ENCODE results near the gene ZDHHC14. TPM values are rescaled to one million over a fixed set of nuclear protein-coding genes. Genes with fewer than 3 reads are reported as not detected.

The ZDHHC14 gene
- total RNA-seq, 1 experiment from 2014 or later = 4.9 TPM

GRCh38 chr6:157608221-157609075, 227.5 kb downstream of the ZDHHC14 start:
- TF ChIP-seq EZH2 (IDR thresholded peaks at IDR 0.05; ENCODE audit: low read length, unreplicated experiment) (no peak), EZH2phosphoT487 (IDR thresholded peaks at IDR 0.05; ENCODE audit: borderline replicate concordance, low read length) (no peak)
- TF ChIP-seq, protein P1, sequence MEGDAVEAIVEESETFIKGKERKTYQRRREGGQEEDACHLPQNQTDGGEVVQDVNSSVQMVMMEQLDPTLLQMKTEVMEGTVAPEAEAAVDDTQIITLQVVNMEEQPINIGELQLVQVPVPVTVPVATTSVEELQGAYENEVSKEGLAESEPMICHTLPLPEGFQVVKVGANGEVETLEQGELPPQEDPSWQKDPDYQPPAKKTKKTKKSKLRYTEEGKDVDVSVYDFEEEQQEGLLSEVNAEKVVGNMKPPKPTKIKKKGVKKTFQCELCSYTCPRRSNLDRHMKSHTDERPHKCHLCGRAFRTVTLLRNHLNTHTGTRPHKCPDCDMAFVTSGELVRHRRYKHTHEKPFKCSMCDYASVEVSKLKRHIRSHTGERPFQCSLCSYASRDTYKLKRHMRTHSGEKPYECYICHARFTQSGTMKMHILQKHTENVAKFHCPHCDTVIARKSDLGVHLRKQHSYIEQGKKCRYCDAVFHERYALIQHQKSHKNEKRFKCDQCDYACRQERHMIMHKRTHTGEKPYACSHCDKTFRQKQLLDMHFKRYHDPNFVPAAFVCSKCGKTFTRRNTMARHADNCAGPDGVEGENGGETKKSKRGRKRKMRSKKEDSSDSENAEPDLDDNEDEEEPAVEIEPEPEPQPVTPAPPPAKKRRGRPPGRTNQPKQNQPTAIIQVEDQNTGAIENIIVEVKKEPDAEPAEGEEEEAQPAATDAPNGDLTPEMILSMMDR (conservative IDR thresholded peaks at IDR 0.05; ENCODE audit: low read depth, low read length) = no peak
- BruUV-seq (replicated peaks) = no TSS peak
- POLR2A ChIA-PET (ENCODE audit: unreplicated experiment) = no interaction called here
- H3K9me3 ChIP-seq (ENCODE audit: low read length) = no peaks in the 10 kb centered on the region
- no peaks in the 10 kb centered on the region for H4K20me1 ChIP-seq (ENCODE audit: low read length)
- no peaks in the 10 kb centered on the region for H3K27me3 ChIP-seq (ENCODE audit: low read length)
- intact Hi-C loops (cut with micrococcal nuclease) = no loop called here
- DNase-seq (no peak), ATAC-seq (no peak)
- H3K4me3 ChIP-seq (ENCODE audit: low read length) = no peak overlapping the region
- no peaks in the 10 kb centered on the region for H3K79me2 ChIP-seq (ENCODE audit: low read length)
- H3K36me3 ChIP-seq (ENCODE audit: low read depth, low read length) = no peaks in the 10 kb centered on the region
- no peaks in the 10 kb centered on the region for H3K9me2 ChIP-seq (replicated peaks; ENCODE audit: low read length)
- H3K27ac ChIP-seq (ENCODE audit: low read length) = no peak overlapping the region
- CTCF ChIA-PET = interaction anchor here (0.5 kb wide), 1 partner anchor 73 kb away, joined by 3 read pairs; no protein-coding TSS in a partner anchor
- no peaks in the 10 kb centered on the region for H3F3A ChIP-seq (ENCODE audit: low read length, unreplicated experiment)
- H3K4me1 ChIP-seq (ENCODE audit: insufficient read depth, low read length) = peaks cover 17% of the 10 kb centered on the region
- no peak overlapping the region for H2AFZ ChIP-seq (ENCODE audit: low read length)
- no peak overlapping the region for H3K9ac ChIP-seq (ENCODE audit: low read length)
- no peak overlapping the region for H3K4me2 ChIP-seq (ENCODE audit: low read length)

- no TSS peak for BruUV-seq (replicated peaks)
- POLR2A ChIA-PET (ENCODE audit: unreplicated experiment) = no interaction called here
- H3K4me3 ChIP-seq (ENCODE audit: low read length) = no peak overlapping the region
Observed at GRCh38 chr6:157609117-157609516, 228.1 kb downstream of the ZDHHC14 start.

More at GRCh38 chr6:157609117-157609516, 228.1 kb downstream of the ZDHHC14 start:
- Histone ChIP-seq H3K9me2 (replicated peaks; ENCODE audit: low read length) (no peaks in the 10 kb centered on the region), H3K9me3 (ENCODE audit: low read length) (no peaks in the 10 kb centered on the region), H3K36me3 (ENCODE audit: low read depth, low read length) (no peaks in the 10 kb centered on the region), H3K27ac (ENCODE audit: low read length) (no peak overlapping the region), H3K4me2 (ENCODE audit: low read length) (no peak overlapping the region), H3K79me2 (ENCODE audit: low read length) (no peaks in the 10 kb centered on the region), H3F3A (ENCODE audit: low read length, unreplicated experiment) (no peaks in the 10 kb centered on the region), H4K20me1 (ENCODE audit: low read length) (no peaks in the 10 kb centered on the region), H3K4me1 (ENCODE audit: insufficient read depth, low read length) (peaks cover 23% of the 10 kb centered on the region), H2AFZ (ENCODE audit: low read length) (no peak overlapping the region), H3K27me3 (ENCODE audit: low read length) (no peaks in the 10 kb centered on the region), H3K9ac (ENCODE audit: low read length) (no peak overlapping the region)
- no peak for TF ChIP-seq EZH2phosphoT487 (IDR thresholded peaks at IDR 0.05; ENCODE audit: borderline replicate concordance, low read length)
- no peak for TF ChIP-seq EZH2 (IDR thresholded peaks at IDR 0.05; ENCODE audit: low read length, unreplicated experiment)
- TF ChIP-seq, protein P1 (conservative IDR thresholded peaks at IDR 0.05; ENCODE audit: low read depth, low read length) = no peak
- ATAC-seq (no peak), DNase-seq (no peak)
- CTCF ChIA-PET = no interaction called here
- intact Hi-C loops (cut with micrococcal nuclease) = no loop called here

All from PC-3 (cell line).